Rectal smooth muscle tissue (tissue), 1 donor: Measurements from ENCODE around the gene SRPRB.

ENCODE experiments used
- H3K27ac ChIP-seq: one replicate; pipeline ENCODE4 v1.7.0; 2013; ENCODE audit warnings: low read depth, low read length, inconsistent platforms
- H3K27me3 ChIP-seq: one replicate; pipeline ENCODE4 v1.7.0; 2013; ENCODE audit warnings: low read length; ENCODE audit not compliant: control insufficient read depth, insufficient read depth
- H3K36me3 ChIP-seq: one replicate; pipeline ENCODE4 v1.7.0; 2013; ENCODE audit warnings: low read length; ENCODE audit not compliant: control insufficient read depth, insufficient read depth
- H3K4me1 ChIP-seq: one replicate; pipeline ENCODE4 v1.7.0; 2013; ENCODE audit warnings: low read length; ENCODE audit not compliant: control insufficient read depth, insufficient read depth
- H3K4me3 ChIP-seq: one replicate; pipeline ENCODE4 v1.7.0; 2013; ENCODE audit warnings: low read length
- H3K9ac ChIP-seq: one replicate; pipeline ENCODE4 v1.7.0; 2013; ENCODE audit warnings: low read length

SRPRB gene

GRCh38 chr3:133855772-133856171 lies 50.2 kb downstream of the SRPRB start:
- Histone ChIP-seq H3K27me3 (no peaks in the 10 kb centered on the region), H3K36me3 (no peaks in the 10 kb centered on the region), H3K9ac (no peak overlapping the region), H3K27ac (no peak overlapping the region), H3K4me3 (no peak overlapping the region), H3K4me1 (no peaks in the 10 kb centered on the region)

GRCh38 chr3:133856316-133856715 lies 50.7 kb downstream of the SRPRB start:
- Histone ChIP-seq H3K4me3 (no peak overlapping the region), H3K27ac (no peak overlapping the region), H3K36me3 (no peaks in the 10 kb centered on the region), H3K4me1 (no peaks in the 10 kb centered on the region), H3K9ac (no peak overlapping the region), H3K27me3 (no peaks in the 10 kb centered on the region)

GRCh38 chr3:133857767-133858166 lies 52.2 kb downstream of the SRPRB start:
- Histone ChIP-seq H3K27ac (no peak overlapping the region), H3K36me3 (no peaks in the 10 kb centered on the region), H3K4me3 (no peak overlapping the region), H3K27me3 (no peaks in the 10 kb centered on the region), H3K9ac (no peak overlapping the region), H3K4me1 (no peaks in the 10 kb centered on the region)

- H3K36me3 ChIP-seq = no peaks in the 10 kb centered on the region
- no peaks in the 10 kb centered on the region for H3K4me1 ChIP-seq
- H3K4me3 ChIP-seq = no peak overlapping the region
- no peak overlapping the region for H3K9ac ChIP-seq
- no peak overlapping the region for H3K27ac ChIP-seq
- H3K27me3 ChIP-seq = no peaks in the 10 kb centered on the region
These were observed 54.0 kb downstream of the SRPRB start for GRCh38 chr3:133859381-133860234.

GRCh38 chr3:133860519-133860918 lies 54.9 kb downstream of the SRPRB start:
- no peak overlapping the region for H3K9ac ChIP-seq
- no peaks in the 10 kb centered on the region for H3K27me3 ChIP-seq
- no peak overlapping the region for H3K4me3 ChIP-seq
- H3K4me1 ChIP-seq = no peaks in the 10 kb centered on the region
- H3K27ac ChIP-seq = no peak overlapping the region
- H3K36me3 ChIP-seq = no peaks in the 10 kb centered on the region

GRCh38 chr3:133862161-133862560 lies 56.5 kb downstream of the SRPRB start:
- Histone ChIP-seq H3K4me1 (no peaks in the 10 kb centered on the region), H3K4me3 (no peak overlapping the region), H3K27me3 (no peaks in the 10 kb centered on the region), H3K27ac (no peak overlapping the region), H3K36me3 (no peaks in the 10 kb centered on the region), H3K9ac (no peak overlapping the region)

GRCh38 chr3:133863911-133864310 lies 58.3 kb downstream of the SRPRB start:
- no peaks in the 10 kb centered on the region for H3K4me1 ChIP-seq
- no peak overlapping the region for H3K27ac ChIP-seq
- no peaks in the 10 kb centered on the region for H3K36me3 ChIP-seq
- no peak overlapping the region for H3K4me3 ChIP-seq
- no peaks in the 10 kb centered on the region for H3K27me3 ChIP-seq
- no peak overlapping the region for H3K9ac ChIP-seq

GRCh38 chr3:133864616-133865015 lies 59.0 kb downstream of the SRPRB start:
- Histone ChIP-seq H3K4me3 (no peak overlapping the region), H3K27me3 (no peaks in the 10 kb centered on the region), H3K4me1 (no peaks in the 10 kb centered on the region), H3K36me3 (no peaks in the 10 kb centered on the region), H3K9ac (no peak overlapping the region), H3K27ac (no peak overlapping the region)

GRCh38 chr3:133865136-133865855 lies 59.7 kb downstream of the SRPRB start:
- no peaks in the 10 kb centered on the region for H3K4me1 ChIP-seq
- no peak overlapping the region for H3K9ac ChIP-seq
- H3K27ac ChIP-seq = no peak overlapping the region
- no peak overlapping the region for H3K4me3 ChIP-seq
- H3K27me3 ChIP-seq = no peaks in the 10 kb centered on the region
- no peaks in the 10 kb centered on the region for H3K36me3 ChIP-seq

DNA sequence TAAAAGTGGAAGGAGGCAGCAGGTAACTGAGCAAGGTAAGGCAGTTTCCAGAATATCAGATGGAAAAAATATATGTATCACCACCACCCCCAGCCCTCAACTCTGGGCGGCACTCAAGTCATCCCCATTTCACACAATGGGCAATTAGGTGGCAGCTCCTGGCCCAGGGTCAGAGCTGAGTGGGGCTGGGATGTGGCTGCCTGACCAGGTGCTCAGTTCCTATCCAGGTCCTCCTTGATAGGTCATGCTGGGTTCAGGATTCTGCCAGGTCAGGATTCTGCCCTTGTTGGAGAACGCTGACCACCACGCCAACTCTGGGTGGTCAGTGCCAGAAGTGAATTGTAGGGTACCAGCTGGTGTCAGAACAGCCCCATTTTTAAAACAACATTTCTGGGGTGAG lies 60.5 kb downstream of the SRPRB start:
- Histone ChIP-seq H3K4me1 (no peaks in the 10 kb centered on the region), H3K27ac (no peak overlapping the region), H3K36me3 (no peaks in the 10 kb centered on the region), H3K9ac (no peak overlapping the region), H3K4me3 (no peak overlapping the region), H3K27me3 (no peaks in the 10 kb centered on the region)

DNA sequence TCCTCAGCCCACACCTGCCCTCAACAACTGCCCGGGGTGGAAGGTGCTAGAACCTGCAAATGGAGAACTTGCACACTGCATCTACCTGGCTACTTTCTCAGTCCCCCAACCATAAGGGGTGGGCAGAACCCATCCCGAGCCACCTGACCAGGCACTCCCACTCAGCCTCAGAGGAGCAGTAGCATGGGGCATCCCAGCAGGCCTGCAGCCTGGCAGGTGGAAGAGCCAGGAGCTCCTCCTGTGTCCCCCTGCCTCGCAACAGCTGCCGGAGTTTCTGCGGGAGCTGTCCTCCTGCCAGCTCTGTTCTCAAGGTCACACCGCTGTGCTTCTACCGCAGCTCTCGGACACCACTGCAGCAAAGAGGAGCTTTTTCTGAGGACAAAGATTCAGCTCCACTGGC lies 62.6 kb downstream of the SRPRB start:
- no peak overlapping the region for H3K27ac ChIP-seq
- H3K4me1 ChIP-seq = no peaks in the 10 kb centered on the region
- no peak overlapping the region for H3K4me3 ChIP-seq
- H3K27me3 ChIP-seq = no peaks in the 10 kb centered on the region
- no peaks in the 10 kb centered on the region for H3K36me3 ChIP-seq
- no peak overlapping the region for H3K9ac ChIP-seq

- no peak overlapping the region for H3K27ac ChIP-seq
- H3K36me3 ChIP-seq = no peaks in the 10 kb centered on the region
- no peak overlapping the region for H3K9ac ChIP-seq
- no peak overlapping the region for H3K4me3 ChIP-seq
- H3K4me1 ChIP-seq = no peaks in the 10 kb centered on the region
- H3K27me3 ChIP-seq = no peaks in the 10 kb centered on the region
These were observed 63.3 kb downstream of the SRPRB start for GRCh38 chr3:133868758-133869475.
